ACC112 (cell line): Measurements from ENCODE around the gene ABCB6.
A peak's percentile ranks its signal among the peaks of the same experiment; 100 is the strongest.

Experiments
- H2AFZ ChIP-seq: fragments of 200-600 bp; sonication (generic); one replicate; pipeline ENCODE4 v1.6.0; 2017; ENCODE audit warnings: antibody characterized with exemption, low read length; ENCODE audit not compliant: unreplicated experiment
- H3K27ac ChIP-seq: fragments of 200-600 bp; sonication (generic); 2 replicates; pipeline ENCODE4 v1.5.1; 2014; ENCODE audit warnings: low read depth, mild to moderate bottlenecking, antibody characterized with exemption, low read length, moderate library complexity
- H3K27me3 ChIP-seq: fragments of 200-600 bp; sonication (generic); 2 replicates; pipeline ENCODE4 v1.6.1; 2014; ENCODE audit warnings: mild to moderate bottlenecking, antibody characterized with exemption, low read length, moderate library complexity, mixed read lengths; ENCODE audit not compliant: insufficient read depth
- H3K36me3 ChIP-seq: fragments of 200-600 bp; sonication (generic); 2 replicates; pipeline ENCODE4 v1.6.1; 2016; ENCODE audit warnings: mild to moderate bottlenecking, antibody characterized with exemption, low read length, moderate library complexity, mixed read lengths; ENCODE audit not compliant: insufficient read depth
- H3K4me1 ChIP-seq: fragments of 200-600 bp; sonication (generic); one replicate; pipeline ENCODE4 v1.6.1; 2016; ENCODE audit warnings: low read length, mixed read lengths; ENCODE audit not compliant: insufficient read depth, unreplicated experiment, control insufficient read depth
- H3K4me3 ChIP-seq: fragments of 200-600 bp; sonication (generic); 2 replicates; pipeline ENCODE4 v1.5.1; 2014; ENCODE audit warnings: mild to moderate bottlenecking, low read depth, low read length
- H3K79me2 ChIP-seq: fragments of 200-600 bp; sonication (generic); one replicate; pipeline ENCODE4 v1.6.0; 2016; ENCODE audit warnings: low read length; ENCODE audit not compliant: control insufficient read depth, unreplicated experiment, insufficient read depth

Gene ABCB6

GRCh38 chr2:219245148-219245898, 26.6 kb upstream of the ABCB6 start, which contains the start of the genes GLB1L and STK16:
Gene GLB1L, minus strand, starts transcription at chr2:219245444. Its CDS starts 1,871 bp downstream, at chr2:219243573.
Gene STK16, plus strand, starts transcription at chr2:219245479. Its CDS starts 521 bp downstream, at chr2:219246000.
- Histone ChIP-seq H3K79me2 (peaks cover 29% of the 10 kb centered on the region), H3K27me3 (no peaks in the 10 kb centered on the region), H3K36me3 (peaks cover 5% of the 10 kb centered on the region; the same call in 1 of the 2 replicates), H3K4me3 (peak within 1 kb of the TSS; percentile 97), H3K27ac (peak within 1 kb of the TSS; percentile 88), H2AFZ (peak within 1 kb of the TSS; percentile 87), H3K4me1 (peaks cover 39% of the 10 kb centered on the region)

GRCh38 chr2:219244789-219245147, 26.0 kb upstream of the ABCB6 start:
- H3K27me3 ChIP-seq = no peaks in the 10 kb centered on the region
- H3K4me1 ChIP-seq = peaks cover 34% of the 10 kb centered on the region
- peaks cover 29% of the 10 kb centered on the region for H3K79me2 ChIP-seq
- peak overlapping the region; percentile 88 for H3K27ac ChIP-seq
- 0 out of 2 replicates have a peak, but pooled peaks cover 4% of the 10 kb centered on the region for H3K36me3 ChIP-seq
- H2AFZ ChIP-seq = peak overlapping the region; percentile 87
- H3K4me3 ChIP-seq = peak overlapping the region; percentile 97

- H3K36me3 ChIP-seq = 0 out of 2 replicates have a peak, but pooled peaks cover 4% of the 10 kb centered on the region
- H3K4me1 ChIP-seq = peaks cover 21% of the 10 kb centered on the region
- peak overlapping the region; percentile 76 for H3K4me3 ChIP-seq
- H3K79me2 ChIP-seq = peaks cover 29% of the 10 kb centered on the region
- H3K27ac ChIP-seq = no peak overlapping the region
- H2AFZ ChIP-seq = peak overlapping the region; percentile 57
- H3K27me3 ChIP-seq = no peaks in the 10 kb centered on the region
These were observed 24.6 kb upstream of the ABCB6 start for GRCh38 chr2:219243291-219243761.

- peaks cover 14% of the 10 kb centered on the region for H3K4me1 ChIP-seq
- peaks cover 11% of the 10 kb centered on the region for H3K79me2 ChIP-seq
- H3K27ac ChIP-seq = no peak overlapping the region
- no peaks in the 10 kb centered on the region for H3K27me3 ChIP-seq
- H2AFZ ChIP-seq = no peak overlapping the region
- H3K36me3 ChIP-seq = peaks cover 32% of the 10 kb centered on the region
- no peak overlapping the region for H3K4me3 ChIP-seq
These were observed 15.6 kb upstream of the ABCB6 start for GRCh38 chr2:219234331-219234730.

DNA sequence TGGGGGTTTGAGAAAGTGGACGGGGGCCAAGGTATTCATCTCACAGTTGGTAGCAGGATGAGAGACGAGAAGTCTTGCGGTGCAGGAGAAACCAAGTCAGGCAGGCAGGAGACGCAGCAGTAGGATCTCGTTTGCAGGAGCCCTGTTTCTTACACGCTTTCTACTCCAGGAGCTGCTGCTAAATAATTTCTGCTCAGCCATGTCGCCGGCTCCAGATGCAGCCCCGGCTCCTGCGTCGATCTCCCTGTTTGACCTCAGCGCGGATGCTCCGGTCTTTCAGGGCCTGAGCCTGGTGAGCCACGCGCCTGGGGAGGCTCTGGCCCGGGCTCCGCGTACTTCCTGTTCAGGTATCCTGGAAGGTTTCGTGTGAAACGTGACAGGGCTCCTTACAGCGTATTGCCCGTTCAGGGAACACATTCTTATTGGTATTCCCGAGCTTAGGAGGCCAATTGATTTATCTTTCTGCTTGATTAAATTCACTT, 11.3 kb upstream of the ABCB6 start:
- peak overlapping the region; percentile 19 for H2AFZ ChIP-seq
- peak overlapping the region; percentile 88 for H3K4me3 ChIP-seq
- peak overlapping the region; percentile 82 for H3K27ac ChIP-seq
- H3K79me2 ChIP-seq = peaks cover 38% of the 10 kb centered on the region
- H3K27me3 ChIP-seq = no peaks in the 10 kb centered on the region
- peaks cover 22% of the 10 kb centered on the region; the same call in 1 of the 2 replicates for H3K36me3 ChIP-seq
- peaks cover 23% of the 10 kb centered on the region for H3K4me1 ChIP-seq

DNA sequence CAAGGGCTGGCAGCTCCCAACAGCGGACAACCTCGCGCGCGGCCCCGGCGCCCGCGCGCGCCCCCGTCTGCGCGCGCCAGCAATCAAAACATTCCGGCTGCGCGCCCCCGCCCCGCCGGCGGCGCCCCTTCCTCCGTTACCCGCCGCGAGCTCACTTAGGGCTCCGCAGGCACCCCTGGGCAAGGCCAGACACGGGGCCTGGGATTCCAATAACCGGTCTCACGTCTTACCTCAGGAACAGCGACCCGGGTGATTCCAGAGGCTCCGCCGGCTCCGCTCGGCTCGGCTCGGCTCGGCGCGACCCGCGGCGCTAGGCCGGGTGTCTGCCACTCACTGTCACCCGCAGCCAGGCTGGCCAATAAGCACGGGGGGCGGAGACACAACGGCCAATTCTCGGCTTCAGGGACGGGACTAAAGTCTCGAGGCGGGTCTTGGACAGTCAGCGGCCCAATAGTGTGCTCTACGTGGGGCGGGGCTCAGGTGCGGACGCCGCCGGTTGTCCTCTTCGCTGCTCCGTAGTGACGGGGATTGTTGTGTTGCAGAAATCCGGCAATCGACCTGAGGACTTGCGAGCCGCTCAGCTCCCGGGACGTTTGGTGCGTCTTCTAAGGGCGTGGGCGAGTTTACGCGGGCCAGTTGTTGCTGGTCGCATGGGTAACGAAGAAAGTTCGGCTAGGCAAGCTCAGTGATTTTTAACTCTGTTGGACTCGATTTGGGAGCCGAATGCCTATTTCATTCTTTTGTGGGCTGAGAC, 10.7 kb upstream of the ABCB6 start, which contains the start of the genes ANKZF1 and ATG9A:
Gene ANKZF1 (plus strand): TSS at position 502 of the 754 bp plus-strand sequence. CDS start 452 bp downstream, outside the sequence.
Gene ATG9A (minus strand): TSS at position 332 of the 754 bp plus-strand sequence. CDS start 1,612 bp downstream, outside the sequence.
- no peaks in the 10 kb centered on the region for H3K27me3 ChIP-seq
- H3K36me3 ChIP-seq = peaks cover 25% of the 10 kb centered on the region; the same call in 1 of the 2 replicates
- H3K4me3 ChIP-seq = peak within 1 kb of the TSS; percentile 88
- H2AFZ ChIP-seq = peak within 1 kb of the TSS; percentile 61
- H3K79me2 ChIP-seq = peaks cover 38% of the 10 kb centered on the region
- H3K27ac ChIP-seq = peak within 1 kb of the TSS; percentile 84
- peaks cover 23% of the 10 kb centered on the region for H3K4me1 ChIP-seq

- Histone ChIP-seq H3K4me1 (peaks cover 23% of the 10 kb centered on the region), H3K27ac (peak overlapping the region; percentile 84), H3K36me3 (peaks cover 23% of the 10 kb centered on the region; the same call in 1 of the 2 replicates), H3K27me3 (no peaks in the 10 kb centered on the region), H3K79me2 (peaks cover 38% of the 10 kb centered on the region), H2AFZ (no peak overlapping the region), H3K4me3 (peak overlapping the region; percentile 88)
These were observed 10.2 kb upstream of the ABCB6 start for GRCh38 chr2:219228911-219229304.

- Histone ChIP-seq H3K4me3 (peak overlapping the region; percentile 88), H3K4me1 (peaks cover 23% of the 10 kb centered on the region), H2AFZ (no peak overlapping the region), H3K79me2 (peaks cover 38% of the 10 kb centered on the region), H3K36me3 (peaks cover 22% of the 10 kb centered on the region; the same call in 1 of the 2 replicates), H3K27me3 (no peaks in the 10 kb centered on the region), H3K27ac (peak overlapping the region; percentile 84; the same call in 1 of the 2 replicates)
These were observed 9.5 kb upstream of the ABCB6 start for GRCh38 chr2:219228041-219228910.

DNA sequence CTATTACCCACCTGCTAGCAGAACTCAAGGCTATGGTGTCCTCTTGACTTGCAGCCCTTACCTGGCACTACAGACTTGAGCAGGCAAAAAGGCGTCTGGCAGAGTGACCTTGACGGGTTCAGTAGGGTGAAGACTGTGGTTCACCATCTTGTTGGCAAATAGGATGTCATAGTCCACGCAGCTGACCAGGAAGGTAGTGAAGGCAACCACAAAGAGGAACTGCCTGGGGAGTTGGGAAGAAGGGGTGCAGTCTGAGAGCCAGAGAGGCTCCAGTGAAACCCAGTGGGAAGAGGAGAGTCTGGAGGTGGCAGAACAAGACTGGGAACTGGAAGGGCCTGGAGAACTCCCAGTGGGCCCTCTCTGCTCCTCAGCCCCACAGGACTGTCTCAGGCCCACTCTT, 6.6 kb upstream of the ABCB6 start:
- H3K36me3 ChIP-seq = peaks cover 10% of the 10 kb centered on the region; the same call in 1 of the 2 replicates
- no peak overlapping the region for H3K27ac ChIP-seq
- H3K27me3 ChIP-seq = no peaks in the 10 kb centered on the region
- no peak overlapping the region for H3K4me3 ChIP-seq
- H3K4me1 ChIP-seq = peaks cover 11% of the 10 kb centered on the region
- H2AFZ ChIP-seq = no peak overlapping the region
- peaks cover 27% of the 10 kb centered on the region for H3K79me2 ChIP-seq
